22Rv1 (cell line): ENCODE measurements around the gene MEF2D.

Experiments used
- ZFX ChIP-seq: fragments of 450-650 bp; IDR thresholded peaks from 2 replicates; pipeline ENCODE4 v1.6.1; 2017; ENCODE audit warnings: antibody characterized with exemption, borderline replicate concordance
- TF ChIP-seq, protein P1 (sequence below): fragments of 450-650 bp; IDR thresholded peaks from 2 replicates; pipeline ENCODE4 v1.5.1; 2017; ENCODE audit warnings: mild to moderate bottlenecking

DNA sequence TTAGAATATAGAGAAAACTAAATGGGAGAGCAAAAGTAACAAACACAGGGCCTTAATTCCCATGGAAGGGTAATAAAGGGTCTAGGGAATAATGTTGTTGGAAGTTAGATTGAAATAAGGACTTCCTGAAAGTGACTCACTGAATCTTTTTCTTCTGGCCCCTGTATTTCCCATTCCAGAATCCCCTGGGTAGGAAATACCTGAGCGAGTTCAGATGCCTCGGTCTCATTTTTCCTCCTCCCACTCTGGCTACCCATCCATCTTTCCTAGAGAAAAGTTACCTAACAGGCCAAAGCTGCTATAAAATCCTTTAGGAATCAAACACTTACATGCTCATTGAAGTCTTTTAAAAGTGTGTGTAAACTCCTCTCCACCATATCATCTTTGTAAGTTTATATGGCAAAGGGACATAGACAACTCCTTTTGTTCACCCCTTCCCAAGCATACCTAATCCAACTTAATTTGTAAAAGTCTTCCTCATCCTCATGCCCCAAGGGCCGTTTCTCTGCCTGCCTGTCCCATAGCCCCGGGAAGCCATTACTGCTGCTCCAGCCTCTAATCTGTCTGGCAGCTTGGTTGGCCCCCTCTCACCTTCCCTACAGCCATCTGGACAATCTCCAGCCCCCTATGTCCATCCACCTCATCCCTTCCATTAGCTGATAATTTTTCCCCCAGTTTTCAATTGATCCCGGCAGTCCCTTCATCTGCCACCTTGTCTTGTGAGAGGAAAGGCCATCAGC is 3.3 kb upstream of the MEF2D start:
- TF ChIP-seq, protein P1, sequence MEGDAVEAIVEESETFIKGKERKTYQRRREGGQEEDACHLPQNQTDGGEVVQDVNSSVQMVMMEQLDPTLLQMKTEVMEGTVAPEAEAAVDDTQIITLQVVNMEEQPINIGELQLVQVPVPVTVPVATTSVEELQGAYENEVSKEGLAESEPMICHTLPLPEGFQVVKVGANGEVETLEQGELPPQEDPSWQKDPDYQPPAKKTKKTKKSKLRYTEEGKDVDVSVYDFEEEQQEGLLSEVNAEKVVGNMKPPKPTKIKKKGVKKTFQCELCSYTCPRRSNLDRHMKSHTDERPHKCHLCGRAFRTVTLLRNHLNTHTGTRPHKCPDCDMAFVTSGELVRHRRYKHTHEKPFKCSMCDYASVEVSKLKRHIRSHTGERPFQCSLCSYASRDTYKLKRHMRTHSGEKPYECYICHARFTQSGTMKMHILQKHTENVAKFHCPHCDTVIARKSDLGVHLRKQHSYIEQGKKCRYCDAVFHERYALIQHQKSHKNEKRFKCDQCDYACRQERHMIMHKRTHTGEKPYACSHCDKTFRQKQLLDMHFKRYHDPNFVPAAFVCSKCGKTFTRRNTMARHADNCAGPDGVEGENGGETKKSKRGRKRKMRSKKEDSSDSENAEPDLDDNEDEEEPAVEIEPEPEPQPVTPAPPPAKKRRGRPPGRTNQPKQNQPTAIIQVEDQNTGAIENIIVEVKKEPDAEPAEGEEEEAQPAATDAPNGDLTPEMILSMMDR = no peak
- TF ChIP-seq ZFX = no peak
